Measurements from ENCODE around the gene CCIN. TPM values are rescaled to one million over a fixed set of nuclear protein-coding genes. Genes with fewer than 3 reads are reported as not detected.

CCIN gene
- total and polyA plus RNA-seq, 2 of the 13 experiments (the other 11 are each of a cell fraction or from before 2014, with no cell fraction given) = not detected

DNA sequence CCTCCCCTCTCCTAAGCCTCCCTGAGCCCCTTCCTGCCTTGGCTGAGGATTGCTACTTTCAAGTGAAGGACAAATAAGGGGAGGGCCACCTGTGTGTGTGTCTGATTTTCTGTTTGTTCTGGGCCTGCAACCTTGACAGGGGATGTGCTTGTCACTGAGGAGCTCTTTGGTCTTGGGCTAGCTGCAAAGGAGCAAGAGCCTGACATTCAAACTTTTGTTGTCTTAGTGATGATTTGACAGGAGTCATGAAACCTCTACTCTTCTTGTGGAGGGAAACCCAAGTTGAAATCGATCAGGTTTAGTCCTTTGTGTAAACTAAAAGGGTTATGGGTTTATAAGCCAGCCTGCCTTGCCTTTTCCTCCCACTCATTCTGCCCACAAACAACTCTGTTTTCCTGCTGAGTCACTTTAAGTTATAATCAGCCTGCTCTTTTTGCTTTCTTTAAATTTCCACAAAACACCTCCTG, 38.4 kb downstream of the CCIN start (continued):
- TF ChIP-seq, protein P1, sequence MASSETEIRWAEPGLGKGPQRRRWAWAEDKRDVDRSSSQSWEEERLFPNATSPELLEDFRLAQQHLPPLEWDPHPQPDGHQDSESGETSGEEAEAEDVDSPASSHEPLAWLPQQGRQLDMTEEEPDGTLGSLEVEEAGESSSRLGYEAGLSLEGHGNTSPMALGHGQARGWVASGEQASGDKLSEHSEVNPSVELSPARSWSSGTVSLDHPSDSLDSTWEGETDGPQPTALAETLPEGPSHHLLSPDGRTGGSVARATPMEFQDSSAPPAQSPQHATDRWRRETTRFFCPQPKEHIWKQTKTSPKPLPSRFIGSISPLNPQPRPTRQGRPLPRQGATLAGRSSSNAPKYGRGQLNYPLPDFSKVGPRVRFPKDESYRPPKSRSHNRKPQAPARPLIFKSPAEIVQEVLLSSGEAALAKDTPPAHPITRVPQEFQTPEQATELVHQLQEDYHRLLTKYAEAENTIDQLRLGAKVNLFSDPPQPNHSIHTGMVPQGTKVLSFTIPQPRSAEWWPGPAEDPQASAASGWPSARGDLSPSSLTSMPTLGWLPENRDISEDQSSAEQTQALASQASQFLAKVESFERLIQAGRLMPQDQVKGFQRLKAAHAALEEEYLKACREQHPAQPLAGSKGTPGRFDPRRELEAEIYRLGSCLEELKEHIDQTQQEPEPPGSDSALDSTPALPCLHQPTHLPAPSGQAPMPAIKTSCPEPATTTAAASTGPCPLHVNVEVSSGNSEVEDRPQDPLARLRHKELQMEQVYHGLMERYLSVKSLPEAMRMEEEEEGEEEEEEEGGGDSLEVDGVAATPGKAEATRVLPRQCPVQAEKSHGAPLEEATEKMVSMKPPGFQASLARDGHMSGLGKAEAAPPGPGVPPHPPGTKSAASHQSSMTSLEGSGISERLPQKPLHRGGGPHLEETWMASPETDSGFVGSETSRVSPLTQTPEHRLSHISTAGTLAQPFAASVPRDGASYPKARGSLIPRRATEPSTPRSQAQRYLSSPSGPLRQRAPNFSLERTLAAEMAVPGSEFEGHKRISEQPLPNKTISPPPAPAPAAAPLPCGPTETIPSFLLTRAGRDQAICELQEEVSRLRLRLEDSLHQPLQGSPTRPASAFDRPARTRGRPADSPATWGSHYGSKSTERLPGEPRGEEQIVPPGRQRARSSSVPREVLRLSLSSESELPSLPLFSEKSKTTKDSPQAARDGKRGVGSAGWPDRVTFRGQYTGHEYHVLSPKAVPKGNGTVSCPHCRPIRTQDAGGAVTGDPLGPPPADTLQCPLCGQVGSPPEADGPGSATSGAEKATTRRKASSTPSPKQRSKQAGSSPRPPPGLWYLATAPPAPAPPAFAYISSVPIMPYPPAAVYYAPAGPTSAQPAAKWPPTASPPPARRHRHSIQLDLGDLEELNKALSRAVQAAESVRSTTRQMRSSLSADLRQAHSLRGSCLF (CRISPR knock-in tag; IDR thresholded peaks at IDR 0.05; ENCODE audit: borderline replicate concordance) = no peak
- TF ChIP-seq FOXJ3 (CRISPR knock-in tag; IDR thresholded peaks at IDR 0.05; ENCODE audit: borderline replicate concordance) = 0 out of 2 replicates have a peak, but pooled peaks have one; percentile 14
- peak; percentile 69; the same call in 1 of the 2 replicates for TF ChIP-seq GFI1 (CRISPR knock-in tag; IDR thresholded peaks at IDR 0.05; ENCODE audit: borderline replicate concordance)
- peak; percentile 62 for TF ChIP-seq ZMYM4 (CRISPR knock-in tag; IDR thresholded peaks at IDR 0.05)
- TF ChIP-seq, protein P2, sequence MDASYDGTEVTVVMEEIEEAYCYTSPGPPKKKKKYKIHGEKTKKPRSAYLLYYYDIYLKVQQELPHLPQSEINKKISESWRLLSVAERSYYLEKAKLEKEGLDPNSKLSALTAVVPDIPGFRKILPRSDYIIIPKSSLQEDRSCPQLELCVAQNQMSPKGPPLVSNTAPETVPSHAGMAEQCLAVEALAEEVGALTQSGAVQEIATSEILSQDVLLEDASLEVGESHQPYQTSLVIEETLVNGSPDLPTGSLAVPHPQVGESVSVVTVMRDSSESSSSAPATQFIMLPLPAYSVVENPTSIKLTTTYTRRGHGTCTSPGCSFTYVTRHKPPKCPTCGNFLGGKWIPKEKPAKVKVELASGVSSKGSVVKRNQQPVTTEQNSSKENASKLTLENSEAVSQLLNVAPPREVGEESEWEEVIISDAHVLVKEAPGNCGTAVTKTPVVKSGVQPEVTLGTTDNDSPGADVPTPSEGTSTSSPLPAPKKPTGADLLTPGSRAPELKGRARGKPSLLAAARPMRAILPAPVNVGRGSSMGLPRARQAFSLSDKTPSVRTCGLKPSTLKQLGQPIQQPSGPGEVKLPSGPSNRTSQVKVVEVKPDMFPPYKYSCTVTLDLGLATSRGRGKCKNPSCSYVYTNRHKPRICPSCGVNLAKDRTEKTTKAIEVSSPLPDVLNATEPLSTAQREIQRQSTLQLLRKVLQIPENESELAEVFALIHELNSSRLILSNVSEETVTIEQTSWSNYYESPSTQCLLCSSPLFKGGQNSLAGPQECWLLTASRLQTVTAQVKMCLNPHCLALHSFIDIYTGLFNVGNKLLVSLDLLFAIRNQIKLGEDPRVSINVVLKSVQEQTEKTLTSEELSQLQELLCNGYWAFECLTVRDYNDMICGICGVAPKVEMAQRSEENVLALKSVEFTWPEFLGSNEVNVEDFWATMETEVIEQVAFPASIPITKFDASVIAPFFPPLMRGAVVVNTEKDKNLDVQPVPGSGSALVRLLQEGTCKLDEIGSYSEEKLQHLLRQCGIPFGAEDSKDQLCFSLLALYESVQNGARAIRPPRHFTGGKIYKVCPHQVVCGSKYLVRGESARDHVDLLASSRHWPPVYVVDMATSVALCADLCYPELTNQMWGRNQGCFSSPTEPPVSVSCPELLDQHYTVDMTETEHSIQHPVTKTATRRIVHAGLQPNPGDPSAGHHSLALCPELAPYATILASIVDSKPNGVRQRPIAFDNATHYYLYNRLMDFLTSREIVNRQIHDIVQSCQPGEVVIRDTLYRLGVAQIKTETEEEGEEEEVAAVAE (CRISPR knock-in tag; IDR thresholded peaks at IDR 0.05; ENCODE audit: borderline replicate concordance) = 0 out of 2 replicates have a peak, but pooled peaks have one; percentile 20
- TF ChIP-seq SRSF4 (IDR thresholded peaks at IDR 0.05; ENCODE audit: low read depth, low read length, poor library complexity, severe bottlenecking) = no peak
- TF ChIP-seq HDAC1 (CRISPR knock-in tag; IDR thresholded peaks at IDR 0.05) = peak; percentile 45; the same call in 1 of the 2 replicates
- 0 out of 2 replicates have a peak, but pooled peaks have one; percentile 68 for TF ChIP-seq ZNF292 (CRISPR knock-in tag; IDR thresholded peaks at IDR 0.05; ENCODE audit: borderline replicate concordance, low read depth)
- TF ChIP-seq KDM6A (CRISPR knock-in tag; IDR thresholded peaks at IDR 0.05; ENCODE audit: low read depth) = 0 out of 2 replicates have a peak, but pooled peaks have one; percentile 32
- TF ChIP-seq, protein P3, sequence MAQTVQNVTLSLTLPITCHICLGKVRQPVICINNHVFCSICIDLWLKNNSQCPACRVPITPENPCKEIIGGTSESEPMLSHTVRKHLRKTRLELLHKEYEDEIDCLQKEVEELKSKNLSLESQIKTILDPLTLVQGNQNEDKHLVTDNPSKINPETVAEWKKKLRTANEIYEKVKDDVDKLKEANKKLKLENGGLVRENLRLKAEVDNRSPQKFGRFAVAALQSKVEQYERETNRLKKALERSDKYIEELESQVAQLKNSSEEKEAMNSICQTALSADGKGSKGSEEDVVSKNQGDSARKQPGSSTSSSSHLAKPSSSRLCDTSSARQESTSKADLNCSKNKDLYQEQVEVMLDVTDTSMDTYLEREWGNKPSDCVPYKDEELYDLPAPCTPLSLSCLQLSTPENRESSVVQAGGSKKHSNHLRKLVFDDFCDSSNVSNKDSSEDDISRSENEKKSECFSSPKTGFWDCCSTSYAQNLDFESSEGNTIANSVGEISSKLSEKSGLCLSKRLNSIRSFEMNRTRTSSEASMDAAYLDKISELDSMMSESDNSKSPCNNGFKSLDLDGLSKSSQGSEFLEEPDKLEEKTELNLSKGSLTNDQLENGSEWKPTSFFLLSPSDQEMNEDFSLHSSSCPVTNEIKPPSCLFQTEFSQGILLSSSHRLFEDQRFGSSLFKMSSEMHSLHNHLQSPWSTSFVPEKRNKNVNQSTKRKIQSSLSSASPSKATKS (CRISPR knock-in tag; IDR thresholded peaks at IDR 0.05) = no peak
- TF ChIP-seq BCL6 (CRISPR knock-in tag; IDR thresholded peaks at IDR 0.05) = peak; percentile 50
- TF ChIP-seq GABPB1 (CRISPR knock-in tag; IDR thresholded peaks at IDR 0.05) = no peak
- TF ChIP-seq RBAK (CRISPR knock-in tag; IDR thresholded peaks at IDR 0.05) = peak; percentile 91
- 0 out of 2 replicates have a peak, but pooled peaks have one; percentile 11 for TF ChIP-seq TBX2 (CRISPR knock-in tag; IDR thresholded peaks at IDR 0.05; ENCODE audit: borderline replicate concordance)
- no peak for TF ChIP-seq MED1 (CRISPR knock-in tag; IDR thresholded peaks at IDR 0.05)
- peak; percentile 61; the same call in 1 of the 2 replicates for TF ChIP-seq PHF21A (CRISPR knock-in tag; IDR thresholded peaks at IDR 0.05)
- TF ChIP-seq RXRB (CRISPR knock-in tag; IDR thresholded peaks at IDR 0.05; ENCODE audit: borderline replicate concordance) = no peak
- peak; percentile 61; the same call in 1 of the 2 replicates for TF ChIP-seq ZNF766 (CRISPR knock-in tag; IDR thresholded peaks at IDR 0.05; ENCODE audit: borderline replicate concordance)

Data from HepG2 (cell line).